Esophagus squamous epithelium (tissue), 5 donors: Measurements from ENCODE around the gene GTPBP4. TPM values are rescaled to one million over a fixed set of nuclear protein-coding genes. Genes with fewer than 3 reads are reported as not detected.

ENCODE experiments used
- DNase-seq: peaks from one replicate; lab custom pipeline; 2025; lab: John Stamatoyannopoulos, UW
- H3K27ac ChIP-seq, 4 donors: fragments of 200-600 bp; sonication (generic); one replicate each; pipeline ENCODE4 v1.5.1; 2016 to 2019; ENCODE audit warnings: mild to moderate bottlenecking in 1 of 4
- H3K27me3 ChIP-seq, 4 donors: fragments of 200-600 bp; sonication (generic); 1 replicate in 3 of 4; 2 replicates in 1 of 4; pipeline versions ENCODE4 v1.5.1 to v1.6.0; 2017 to 2021; ENCODE audit warnings: antibody characterized with exemption in 1 of 4
- H3K36me3 ChIP-seq, 3 donors: fragments of 200-600 bp; sonication (generic); one replicate each; pipeline ENCODE4 v1.5.1; 2016 to 2019
- H3K4me1 ChIP-seq, 3 donors: fragments of 200-600 bp; sonication (generic); one replicate each; pipeline ENCODE4 v1.5.1; 2017 to 2019
- H3K4me3 ChIP-seq, 4 donors: fragments of 200-600 bp; sonication (generic); 1 replicate in 3 of 4; 2 replicates in 1 of 4; pipeline ENCODE4 v1.5.1; 2016 to 2019; ENCODE audit warnings: mild to moderate bottlenecking in 2 of 4, moderate library complexity in 1 of 4
- H3K9me3 ChIP-seq, 3 donors: fragments of 200-600 bp; sonication (generic); one replicate each; pipeline ENCODE4 v1.5.1; 2016 to 2019
- POLR2A ChIP-seq, 4 donors: fragments of 450-650 bp; IDR thresholded peaks; one replicate each; pipeline ENCODE4 v1.6.1; 2017; ENCODE audit warnings: antibody characterized with exemption in 4 of 4, mild to moderate bottlenecking in 4 of 4, moderate library complexity in 3 of 4
- WGBS, 2 donors: methylation state at CpG; one replicate each; pipeline ENCODE4 v1.1.5; 2018; 5-methylcytosine and 5-hydroxymethylcytosine counted together
- intact Hi-C: fragments of 100-400 bp; cut with DNase I; formaldehyde crosslinking; loops from one replicate; pipeline ENCODE4 v1.15.0; 2022
- total RNA-seq, 4 donors: library from RNA; depleted of rRNA; stranded (reverse); fragments of >200 nt; gene quantifications; one replicate each; pipeline ENCODE4 v1.1.0, GENCODE V29; 2016
- TF ChIP-seq, protein P1 (sequence below), 6 experiments: fragments of 450-650 bp in 4 of 6; fragments of 200-600 bp in 2 of 6; sonication (generic) in 2 of 6; IDR thresholded peaks; one replicate each; pipeline ENCODE4 v1.5.1; 2016 to 2019; ENCODE audit warnings: antibody characterized with exemption in 6 of 6, mild to moderate bottlenecking in 4 of 6, moderate library complexity in 4 of 6
- donor health status: DM: yes; HTN: yes; CAD: no.

GTPBP4 gene
- 10 to 100 TPM; 10.2 to 35.1 (median 23.1) TPM for total RNA-seq

DNA sequence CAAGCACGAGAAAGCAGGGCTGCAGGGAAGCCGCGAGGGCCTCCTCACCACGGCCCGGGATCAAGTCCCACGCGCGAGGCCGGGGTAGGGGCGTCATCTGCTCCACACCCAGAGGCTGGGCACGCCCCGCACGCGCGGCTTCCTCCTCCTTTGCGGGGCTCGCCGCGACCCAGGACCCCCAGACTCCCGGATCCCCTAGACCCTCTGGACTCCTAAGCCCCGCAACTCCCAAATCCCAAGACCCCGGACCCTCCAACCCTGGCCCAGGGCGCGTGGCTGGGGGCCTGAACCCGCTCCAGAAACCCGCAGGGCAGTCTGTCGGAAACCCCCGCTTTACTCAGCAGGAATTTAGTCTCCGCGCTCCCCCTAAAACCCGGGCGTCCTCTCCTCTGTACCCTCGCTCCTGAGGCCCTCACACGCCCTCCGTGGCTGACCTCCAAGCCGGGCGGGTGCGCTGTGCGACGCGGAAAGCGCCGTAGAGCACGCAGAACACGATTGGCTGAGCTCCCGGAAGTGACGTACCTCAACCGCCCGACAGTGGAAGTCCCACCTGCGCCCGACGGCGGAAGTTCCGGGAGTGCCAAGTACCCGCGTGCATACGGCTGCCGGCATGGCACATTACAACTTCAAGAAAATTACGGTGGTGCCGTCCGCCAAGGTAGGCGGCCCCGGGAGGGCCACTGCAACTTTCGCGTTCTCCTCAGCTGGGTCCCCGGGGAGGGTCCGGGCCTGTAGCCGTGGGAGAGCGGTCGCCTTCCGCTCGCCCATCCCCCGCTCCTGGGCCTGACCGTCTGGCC, at the start of gene GTPBP4:
Gene GTPBP4, plus strand, starts transcription at position 565 of the 797 bp plus-strand sequence. Its CDS starts 46 bp downstream, at position 611.
- peak; percentile 88 for DNase-seq
- H3K4me3 ChIP-seq: peak within 1 kb of the TSS; percentile 77 to 100 (median 95)
- H3K9me3 ChIP-seq: no peaks in the 10 kb centered on the region
- H3K36me3 ChIP-seq: peaks cover 0 to 10% (median 3%) of the 10 kb centered on the region in 3 donors
- 0% methylated on average over 2 of the region's 74 CpGs; no CpG with 5 or more reads in 1 of the 2 donors for WGBS, 2 donors
- H3K27me3 ChIP-seq: no peaks in the 10 kb centered on the region
- intact Hi-C loops: no loop called here
- TF ChIP-seq, protein P1, sequence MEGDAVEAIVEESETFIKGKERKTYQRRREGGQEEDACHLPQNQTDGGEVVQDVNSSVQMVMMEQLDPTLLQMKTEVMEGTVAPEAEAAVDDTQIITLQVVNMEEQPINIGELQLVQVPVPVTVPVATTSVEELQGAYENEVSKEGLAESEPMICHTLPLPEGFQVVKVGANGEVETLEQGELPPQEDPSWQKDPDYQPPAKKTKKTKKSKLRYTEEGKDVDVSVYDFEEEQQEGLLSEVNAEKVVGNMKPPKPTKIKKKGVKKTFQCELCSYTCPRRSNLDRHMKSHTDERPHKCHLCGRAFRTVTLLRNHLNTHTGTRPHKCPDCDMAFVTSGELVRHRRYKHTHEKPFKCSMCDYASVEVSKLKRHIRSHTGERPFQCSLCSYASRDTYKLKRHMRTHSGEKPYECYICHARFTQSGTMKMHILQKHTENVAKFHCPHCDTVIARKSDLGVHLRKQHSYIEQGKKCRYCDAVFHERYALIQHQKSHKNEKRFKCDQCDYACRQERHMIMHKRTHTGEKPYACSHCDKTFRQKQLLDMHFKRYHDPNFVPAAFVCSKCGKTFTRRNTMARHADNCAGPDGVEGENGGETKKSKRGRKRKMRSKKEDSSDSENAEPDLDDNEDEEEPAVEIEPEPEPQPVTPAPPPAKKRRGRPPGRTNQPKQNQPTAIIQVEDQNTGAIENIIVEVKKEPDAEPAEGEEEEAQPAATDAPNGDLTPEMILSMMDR (IDR thresholded peaks at IDR 0.05): peak in 1 of 6 experiments; percentile 33
- peak in 3 of 4 donors; percentile 78 to 86 (median 80) for TF ChIP-seq POLR2A (IDR thresholded peaks at IDR 0.05)
- H3K4me1 ChIP-seq: peaks cover 14 to 48% (median 30%) of the 10 kb centered on the region in 3 donors
- peak within 1 kb of the TSS; percentile 95 to 99 (median 96) for H3K27ac ChIP-seq

DNA sequence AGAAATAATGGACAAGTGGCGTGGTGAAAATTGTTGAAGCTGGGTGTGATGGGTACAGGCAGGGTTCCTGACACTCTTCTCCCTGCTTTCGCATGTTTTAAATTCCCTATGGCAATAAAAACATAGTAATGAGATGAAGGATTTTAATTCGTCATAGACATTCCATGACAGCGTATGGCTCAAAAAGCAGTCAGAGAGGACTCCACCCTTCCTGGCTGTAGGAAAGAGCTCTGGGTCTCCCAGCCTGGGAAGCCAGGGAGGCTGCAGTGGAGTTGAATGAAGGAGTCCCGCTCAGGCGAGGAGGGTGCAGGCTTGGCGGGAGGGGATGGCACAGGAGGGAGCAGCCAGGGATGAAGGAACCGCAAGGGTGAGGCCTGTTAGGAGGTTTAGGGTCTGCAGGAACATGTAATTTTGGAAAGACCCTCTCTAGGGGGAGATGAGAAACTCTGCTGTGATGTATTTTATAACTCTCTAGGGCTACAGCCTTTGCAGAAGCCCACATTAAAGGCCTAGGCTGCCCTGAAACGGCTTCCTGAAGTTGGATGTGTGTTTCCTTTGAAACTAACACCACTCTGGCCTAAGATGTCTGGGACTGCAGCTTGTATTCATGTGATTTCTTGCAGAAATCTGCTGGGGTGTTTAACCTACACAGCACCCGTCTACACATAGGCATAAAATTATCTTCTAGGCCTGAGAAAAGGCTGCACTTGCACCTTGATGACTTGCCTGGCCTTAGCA, 49.1 kb upstream of the GTPBP4 start:
- Histone ChIP-seq H3K4me1 (peaks cover 0 to 9% (median 1%) of the 10 kb centered on the region in 3 donors), H3K27me3 (no peaks in the 10 kb centered on the region), H3K36me3 (no peaks in the 10 kb centered on the region), H3K27ac (no peak overlapping the region), H3K4me3 (no peak overlapping the region), H3K9me3 (no peaks in the 10 kb centered on the region)
- intact Hi-C loops: no loop called here
- no peak for TF ChIP-seq POLR2A (IDR thresholded peaks at IDR 0.05)
- TF ChIP-seq, protein P1 (IDR thresholded peaks at IDR 0.05): no peak
- 76 to 83% methylated on average over 10 of the region's 10 CpGs for WGBS, 2 donors
- no peak for DNase-seq

DNA sequence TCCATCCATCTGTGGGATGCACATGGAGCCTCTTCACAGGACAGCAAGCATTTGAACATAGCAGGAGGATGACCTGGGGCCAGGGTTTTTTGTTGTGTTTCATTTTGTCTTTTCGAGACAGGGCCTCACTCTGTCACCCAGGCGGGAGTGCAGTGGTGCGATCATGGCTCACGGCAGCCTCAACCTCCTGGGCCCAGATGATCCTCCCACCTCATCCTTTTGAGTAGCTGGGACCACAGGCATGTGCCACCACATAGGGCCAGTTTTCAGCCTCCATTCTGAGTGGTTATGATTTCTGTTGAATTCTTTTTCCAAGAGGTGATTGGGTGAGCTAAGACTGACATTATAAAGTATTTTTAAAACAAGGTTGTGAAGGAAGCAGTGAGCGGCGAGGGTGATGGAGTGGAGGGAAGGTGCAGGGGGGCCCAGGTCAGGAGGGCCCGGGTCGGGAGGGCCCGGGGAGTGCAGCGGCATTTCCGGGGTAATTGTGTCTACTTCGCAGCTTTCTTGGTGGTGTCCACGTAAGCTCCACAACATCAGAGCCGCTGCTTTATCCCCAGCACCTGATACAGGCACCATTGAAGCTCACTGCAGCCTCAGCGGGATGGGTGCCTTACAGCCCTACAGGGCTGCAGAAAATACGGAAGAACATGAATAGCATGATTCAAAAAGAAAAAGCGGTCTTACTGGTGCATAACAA, 44.8 kb upstream of the GTPBP4 start:
- peaks cover 0 to 25% (median 4%) of the 10 kb centered on the region in 3 donors for H3K4me1 ChIP-seq
- no peak for DNase-seq
- peak overlapping the region; percentile 68 to 87 (median 81) for H3K27ac ChIP-seq
- WGBS, 2 donors: 81 to 84% methylated on average over 14 to 16 of the region's 17 CpGs
- H3K4me3 ChIP-seq: no peak overlapping the region
- no peaks in the 10 kb centered on the region for H3K36me3 ChIP-seq
- intact Hi-C loops: no loop called here
- no peaks in the 10 kb centered on the region for H3K9me3 ChIP-seq
- TF ChIP-seq POLR2A (IDR thresholded peaks at IDR 0.05): no peak
- TF ChIP-seq, protein P1 (IDR thresholded peaks at IDR 0.05): no peak
- H3K27me3 ChIP-seq: no peaks in the 10 kb centered on the region

DNA sequence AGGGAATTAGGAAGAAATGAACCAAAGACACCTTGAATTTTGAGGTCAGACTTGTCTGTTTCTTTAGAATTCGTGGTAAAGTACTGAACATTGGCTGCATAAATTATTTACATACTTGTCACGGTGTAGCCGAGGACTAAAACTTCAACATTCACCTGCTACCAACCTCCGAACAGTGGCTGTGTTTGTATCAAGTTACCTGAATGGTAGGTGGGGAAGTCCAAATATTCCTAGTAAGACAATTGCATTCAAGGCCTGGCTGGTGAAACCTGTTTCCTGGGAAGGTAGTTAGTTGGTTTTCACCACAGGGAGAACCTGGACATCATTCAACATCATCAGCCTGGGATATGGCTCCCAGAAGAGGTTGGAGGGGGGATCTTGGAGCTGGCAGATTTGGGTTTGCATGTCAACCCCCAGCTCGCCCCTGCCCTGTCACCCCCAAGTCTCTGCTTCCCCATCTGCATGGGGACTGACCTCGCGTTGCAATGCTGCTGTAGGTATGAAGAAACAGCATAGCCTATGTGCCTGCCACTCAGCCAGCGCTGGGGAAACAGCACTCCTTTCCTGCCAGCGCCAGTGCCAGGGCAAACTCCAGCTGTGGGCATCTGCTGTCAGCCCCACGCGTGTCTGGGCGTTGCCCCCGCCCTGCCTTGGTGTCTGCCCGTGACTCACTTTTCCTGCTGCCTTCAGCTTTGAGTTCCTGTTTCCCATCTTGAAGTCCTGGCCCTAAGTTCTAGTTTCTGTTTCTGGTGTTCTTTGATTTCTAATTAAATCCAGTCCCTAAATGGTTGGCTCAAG, 44.0 kb upstream of the GTPBP4 start:
- DNase-seq: no peak
- intact Hi-C loops: no loop called here
- H3K4me3 ChIP-seq: peak overlapping the region in 1 of 4 donors; percentile 43
- H3K9me3 ChIP-seq: no peaks in the 10 kb centered on the region
- no peaks in the 10 kb centered on the region for H3K36me3 ChIP-seq
- peak overlapping the region; percentile 68 to 87 (median 81) for H3K27ac ChIP-seq
- peaks cover 0 to 25% (median 4%) of the 10 kb centered on the region in 3 donors for H3K4me1 ChIP-seq
- no peaks in the 10 kb centered on the region for H3K27me3 ChIP-seq
- no peak for TF ChIP-seq POLR2A (IDR thresholded peaks at IDR 0.05)
- TF ChIP-seq, protein P1 (IDR thresholded peaks at IDR 0.05): no peak
- 38% methylated on average over 11 of the region's 14 CpGs for WGBS, 2 donors
